Sigmoid colon (tissue), 4 donors: ENCODE results near the gene CRB2.

ENCODE experiments used
- CTCF ChIP-seq, 4 experiments: fragments of 450-650 bp in 3 of 4; fragments of 200-600 bp in 1 of 4; IDR thresholded peaks; one replicate each; pipeline ENCODE4 v1.5.1; 2016 to 2019; ENCODE audit warnings: antibody characterized with exemption in 4 of 4, mild to moderate bottlenecking in 3 of 4, moderate library complexity in 2 of 4
- EP300 ChIP-seq, 4 donors: sonication (generic); formaldehyde crosslinking; IDR thresholded peaks; one replicate each; pipeline ENCODE4 v1.6.1; 2017; ENCODE audit warnings: antibody characterized with exemption in 4 of 4
- POLR2AphosphoS5 ChIP-seq, 4 donors: sonication (generic); formaldehyde crosslinking; IDR thresholded peaks; one replicate each; pipeline ENCODE4 v1.6.1; 2017; ENCODE audit warnings: antibody characterized with exemption in 4 of 4

- TF ChIP-seq POLR2AphosphoS5 (IDR thresholded peaks at IDR 0.05) (no peak), CTCF (IDR thresholded peaks at IDR 0.05) (no peak), EP300 (IDR thresholded peaks at IDR 0.05) (no peak)
Observed at GRCh38 chr9:123318202-123318601, 37.8 kb upstream of the CRB2 start.
